WTC11 (cell line): ENCODE results near the gene LRRC41. TPM values are rescaled to one million over a fixed set of nuclear protein-coding genes. Genes with fewer than 3 reads are reported as not detected.

Experiments
- ATAC-seq: fragments of 200-7000 bp; cut with Tn5 transposase; 2 replicates; pipeline ENCODE4 v1.10.0; 2021; ENCODE audit warnings: mild to moderate bottlenecking, moderate library complexity
- CTCF ChIA-PET: fragments of 300-600 bp; sonication (Branson Sonifier 250); formaldehyde crosslinking; loops from one replicate; lab custom pipeline; 2021; ENCODE audit warnings: antibody characterized with exemption; lab: Charles Lee
- POLR2A ChIA-PET: fragments of 350-600 bp; sonication (Branson Sonifier 250); formaldehyde crosslinking; loops from one replicate; lab custom pipeline; 2021; ENCODE audit warnings: antibody characterized with exemption; lab: Charles Lee
- DNase-seq: peaks from one replicate; pipeline ENCODE4 v3.0.0; 2021; ENCODE audit warnings: low spot score
- H3K27ac Mint-ChIP-seq: 2 replicates; pipeline ENCODE4 v1.8.0; 2021; ENCODE audit warnings: mixed read lengths
- H3K27me3 Mint-ChIP-seq: 2 replicates; pipeline ENCODE4 v1.8.0; 2021; ENCODE audit warnings: low read depth, mild to moderate bottlenecking, moderate library complexity, mixed read lengths
- H3K36me3 Mint-ChIP-seq: 2 replicates; pipeline ENCODE4 v1.8.0; 2021; ENCODE audit warnings: mixed read lengths
- H3K4me1 Mint-ChIP-seq: 2 replicates; pipeline ENCODE4 v1.8.0; 2022; ENCODE audit warnings: mixed read lengths
- H3K4me3 Mint-ChIP-seq: 2 replicates; pipeline ENCODE4 v1.8.0; 2021; ENCODE audit warnings: mild to moderate bottlenecking, moderate library complexity, mixed read lengths
- H3K9me3 Mint-ChIP-seq: 2 replicates; pipeline ENCODE4 v1.8.0; 2021; ENCODE audit warnings: mixed read lengths
- ELF4 ChIP-seq: sonication (generic); formaldehyde crosslinking; IDR thresholded peaks from 2 replicates; pipeline ENCODE4 v1.8.1; 2022; ENCODE audit warnings: low read depth, mild to moderate bottlenecking, moderate library complexity, missing genetic modification reagents
- KAT7 ChIP-seq: sonication (generic); formaldehyde crosslinking; IDR thresholded peaks from 2 replicates; pipeline ENCODE4 v1.8.1; 2023; ENCODE audit warnings: missing genetic modification reagents, mild to moderate bottlenecking, borderline replicate concordance
- MYBL2 ChIP-seq: sonication (generic); formaldehyde crosslinking; IDR thresholded peaks from 2 replicates; pipeline ENCODE4 v1.8.1; 2023; ENCODE audit warnings: mild to moderate bottlenecking, moderate library complexity, missing genetic modification reagents
- NR3C1 ChIP-seq: sonication (generic); formaldehyde crosslinking; conservative IDR thresholded peaks from 2 replicates; pipeline ENCODE4 v1.8.1; 2023; ENCODE audit warnings: low read depth, mild to moderate bottlenecking, missing genetic modification reagents
- PRRX2 ChIP-seq: fragments of 250-450 bp; sonication (Bioruptor Pico); IDR thresholded peaks from 2 replicates; pipeline ENCODE4 v1.8.0; 2021; ENCODE audit warnings: mild to moderate bottlenecking
- RELA ChIP-seq: sonication (generic); formaldehyde crosslinking; IDR thresholded peaks from 2 replicates; pipeline ENCODE4 v1.8.1; 2022; ENCODE audit warnings: missing genetic modification reagents, mild to moderate bottlenecking, borderline replicate concordance
- RORB ChIP-seq: fragments of 250-450 bp; sonication (Bioruptor Pico); IDR thresholded peaks from 2 replicates; pipeline ENCODE4 v1.9.0; 2021; ENCODE audit warnings: mild to moderate bottlenecking
- SMAD3 ChIP-seq: sonication (generic); formaldehyde crosslinking; IDR thresholded peaks from 2 replicates; pipeline ENCODE4 v1.8.0; 2022; ENCODE audit warnings: missing genetic modification reagents, mild to moderate bottlenecking, borderline replicate concordance
- SMAD4 ChIP-seq: sonication (generic); formaldehyde crosslinking; IDR thresholded peaks from 2 replicates; pipeline ENCODE4 v1.8.0; 2022; ENCODE audit warnings: mild to moderate bottlenecking, missing genetic modification reagents
- ZNF396 ChIP-seq: fragments of 250-450 bp; sonication (Bioruptor Pico); IDR thresholded peaks from 2 replicates; pipeline ENCODE4 v1.8.0; 2021; ENCODE audit warnings: mild to moderate bottlenecking, moderate library complexity, borderline replicate concordance
- total RNA-seq: library from RNA; stranded (reverse); gene quantifications from 3 replicates; pipeline ENCODE4 v1.2.3, GENCODE V29; 2021
- TF ChIP-seq, protein P1 (sequence below): sonication (generic); formaldehyde crosslinking; IDR thresholded peaks from 2 replicates; pipeline ENCODE4 v1.8.1; 2022; ENCODE audit warnings: mild to moderate bottlenecking, moderate library complexity, missing genetic modification reagents
- TF ChIP-seq, protein P2 (sequence below): sonication (generic); formaldehyde crosslinking; IDR thresholded peaks from 2 replicates; pipeline ENCODE4 v1.8.1; 2023; ENCODE audit warnings: mild to moderate bottlenecking, missing genetic modification reagents, borderline replicate concordance
- TF ChIP-seq, protein P3 (sequence below): fragments of 250-450 bp; sonication (Bioruptor Pico); IDR thresholded peaks from 2 replicates; pipeline ENCODE4 v2.1.2; 2022; ENCODE audit warnings: mild to moderate bottlenecking, moderate library complexity
- TF ChIP-seq, protein P4 (sequence below): sonication (generic); formaldehyde crosslinking; IDR thresholded peaks from 2 replicates; pipeline ENCODE4 v1.8.1; 2023; ENCODE audit warnings: mild to moderate bottlenecking, missing genetic modification reagents
- TF ChIP-seq, protein P5 (sequence below): sonication (generic); formaldehyde crosslinking; IDR thresholded peaks from 2 replicates; pipeline ENCODE4 v1.8.0; 2022; ENCODE audit warnings: mild to moderate bottlenecking, missing genetic modification reagents
- TF ChIP-seq, protein P6 (sequence below): fragments of 250-450 bp; sonication (Bioruptor Pico); conservative IDR thresholded peaks from 2 replicates; pipeline ENCODE4 v1.9.0; 2021; ENCODE audit warnings: mild to moderate bottlenecking

LRRC41 gene
- total RNA-seq, 1 experiment from 2014 or later = 46.0 TPM

DNA sequence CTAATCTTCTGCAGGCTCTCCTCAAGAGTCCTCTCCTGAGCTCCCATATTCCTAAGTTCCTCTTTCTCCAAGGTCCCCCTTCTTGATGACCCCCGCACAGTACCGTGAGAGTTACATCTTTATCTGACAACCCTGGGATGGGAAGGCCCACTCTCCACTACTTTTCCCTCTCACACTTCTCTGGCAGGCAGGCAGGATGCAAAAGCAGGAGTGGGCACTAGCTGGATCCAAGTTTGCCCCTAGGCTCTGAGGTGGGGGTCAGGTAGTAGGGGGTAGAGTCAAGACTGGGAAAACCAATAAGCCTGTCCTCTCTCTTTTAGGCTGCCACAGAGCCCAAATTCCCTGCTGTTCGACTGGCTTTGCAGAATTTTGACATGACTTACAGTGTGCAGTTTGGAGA, 41.1 kb upstream of the LRRC41 start:
- POLR2A ChIA-PET = no interaction called here
- Mint-ChIP-seq H3K4me3 (no peak overlapping the region), H3K4me1 (peaks cover 15% of the 10 kb centered on the region), H3K27ac (no peak overlapping the region), H3K9me3 (no peaks in the 10 kb centered on the region), H3K36me3 (peaks cover 39% of the 10 kb centered on the region), H3K27me3 (no peaks in the 10 kb centered on the region)
- TF ChIP-seq ZNF396 (CRISPR knock-in tag) (no peak), SMAD3 (CRISPR knock-in tag) (no peak), MYBL2 (CRISPR knock-in tag) (no peak)
- TF ChIP-seq, protein P1, sequence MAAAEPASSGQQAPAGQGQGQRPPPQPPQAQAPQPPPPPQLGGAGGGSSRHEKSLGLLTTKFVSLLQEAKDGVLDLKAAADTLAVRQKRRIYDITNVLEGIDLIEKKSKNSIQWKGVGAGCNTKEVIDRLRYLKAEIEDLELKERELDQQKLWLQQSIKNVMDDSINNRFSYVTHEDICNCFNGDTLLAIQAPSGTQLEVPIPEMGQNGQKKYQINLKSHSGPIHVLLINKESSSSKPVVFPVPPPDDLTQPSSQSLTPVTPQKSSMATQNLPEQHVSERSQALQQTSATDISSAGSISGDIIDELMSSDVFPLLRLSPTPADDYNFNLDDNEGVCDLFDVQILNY = no peak
- TF ChIP-seq, protein P2, sequence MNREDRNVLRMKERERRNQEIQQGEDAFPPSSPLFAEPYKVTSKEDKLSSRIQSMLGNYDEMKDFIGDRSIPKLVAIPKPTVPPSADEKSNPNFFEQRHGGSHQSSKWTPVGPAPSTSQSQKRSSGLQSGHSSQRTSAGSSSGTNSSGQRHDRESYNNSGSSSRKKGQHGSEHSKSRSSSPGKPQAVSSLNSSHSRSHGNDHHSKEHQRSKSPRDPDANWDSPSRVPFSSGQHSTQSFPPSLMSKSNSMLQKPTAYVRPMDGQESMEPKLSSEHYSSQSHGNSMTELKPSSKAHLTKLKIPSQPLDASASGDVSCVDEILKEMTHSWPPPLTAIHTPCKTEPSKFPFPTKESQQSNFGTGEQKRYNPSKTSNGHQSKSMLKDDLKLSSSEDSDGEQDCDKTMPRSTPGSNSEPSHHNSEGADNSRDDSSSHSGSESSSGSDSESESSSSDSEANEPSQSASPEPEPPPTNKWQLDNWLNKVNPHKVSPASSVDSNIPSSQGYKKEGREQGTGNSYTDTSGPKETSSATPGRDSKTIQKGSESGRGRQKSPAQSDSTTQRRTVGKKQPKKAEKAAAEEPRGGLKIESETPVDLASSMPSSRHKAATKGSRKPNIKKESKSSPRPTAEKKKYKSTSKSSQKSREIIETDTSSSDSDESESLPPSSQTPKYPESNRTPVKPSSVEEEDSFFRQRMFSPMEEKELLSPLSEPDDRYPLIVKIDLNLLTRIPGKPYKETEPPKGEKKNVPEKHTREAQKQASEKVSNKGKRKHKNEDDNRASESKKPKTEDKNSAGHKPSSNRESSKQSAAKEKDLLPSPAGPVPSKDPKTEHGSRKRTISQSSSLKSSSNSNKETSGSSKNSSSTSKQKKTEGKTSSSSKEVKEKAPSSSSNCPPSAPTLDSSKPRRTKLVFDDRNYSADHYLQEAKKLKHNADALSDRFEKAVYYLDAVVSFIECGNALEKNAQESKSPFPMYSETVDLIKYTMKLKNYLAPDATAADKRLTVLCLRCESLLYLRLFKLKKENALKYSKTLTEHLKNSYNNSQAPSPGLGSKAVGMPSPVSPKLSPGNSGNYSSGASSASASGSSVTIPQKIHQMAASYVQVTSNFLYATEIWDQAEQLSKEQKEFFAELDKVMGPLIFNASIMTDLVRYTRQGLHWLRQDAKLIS (CRISPR knock-in tag) = no peak
- TF ChIP-seq, protein P3, sequence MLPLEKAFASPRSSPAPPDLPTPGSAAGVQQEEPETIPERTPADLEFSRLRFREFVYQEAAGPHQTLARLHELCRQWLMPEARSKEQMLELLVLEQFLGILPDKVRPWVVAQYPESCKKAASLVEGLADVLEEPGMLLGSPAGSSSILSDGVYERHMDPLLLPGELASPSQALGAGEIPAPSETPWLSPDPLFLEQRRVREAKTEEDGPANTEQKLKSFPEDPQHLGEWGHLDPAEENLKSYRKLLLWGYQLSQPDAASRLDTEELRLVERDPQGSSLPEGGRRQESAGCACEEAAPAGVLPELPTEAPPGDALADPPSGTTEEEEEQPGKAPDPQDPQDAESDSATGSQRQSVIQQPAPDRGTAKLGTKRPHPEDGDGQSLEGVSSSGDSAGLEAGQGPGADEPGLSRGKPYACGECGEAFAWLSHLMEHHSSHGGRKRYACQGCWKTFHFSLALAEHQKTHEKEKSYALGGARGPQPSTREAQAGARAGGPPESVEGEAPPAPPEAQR (CRISPR knock-in tag) = no peak
- ATAC-seq (no peak), DNase-seq (no peak)
- CTCF ChIA-PET = interaction anchor here (0.6 to 1.0 kb wide), 2 partner anchors 11 to 62 kb away, joined by 4 to 5 read pairs; no protein-coding TSS in a partner anchor

DNA sequence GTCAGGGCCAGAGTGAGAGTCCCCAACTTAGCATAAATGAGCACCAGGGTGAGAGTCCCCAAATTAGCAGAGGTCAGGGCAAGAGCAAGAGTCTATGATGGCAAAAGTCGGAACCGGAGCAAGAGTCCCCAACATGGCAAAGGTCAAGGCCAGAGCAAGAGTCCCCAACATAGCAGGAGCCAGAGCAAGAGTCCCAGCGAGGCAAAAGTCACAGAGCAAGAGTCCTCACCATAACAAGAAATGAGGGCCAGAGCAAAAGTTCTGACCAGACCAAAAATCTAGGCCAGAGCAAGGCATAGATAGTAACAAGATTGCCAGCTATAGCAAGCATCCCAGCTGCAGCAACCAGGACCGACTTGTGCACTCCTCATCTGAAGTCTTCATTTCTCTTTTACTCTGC, 40.3 kb upstream of the LRRC41 start:
- TF ChIP-seq, protein P4, sequence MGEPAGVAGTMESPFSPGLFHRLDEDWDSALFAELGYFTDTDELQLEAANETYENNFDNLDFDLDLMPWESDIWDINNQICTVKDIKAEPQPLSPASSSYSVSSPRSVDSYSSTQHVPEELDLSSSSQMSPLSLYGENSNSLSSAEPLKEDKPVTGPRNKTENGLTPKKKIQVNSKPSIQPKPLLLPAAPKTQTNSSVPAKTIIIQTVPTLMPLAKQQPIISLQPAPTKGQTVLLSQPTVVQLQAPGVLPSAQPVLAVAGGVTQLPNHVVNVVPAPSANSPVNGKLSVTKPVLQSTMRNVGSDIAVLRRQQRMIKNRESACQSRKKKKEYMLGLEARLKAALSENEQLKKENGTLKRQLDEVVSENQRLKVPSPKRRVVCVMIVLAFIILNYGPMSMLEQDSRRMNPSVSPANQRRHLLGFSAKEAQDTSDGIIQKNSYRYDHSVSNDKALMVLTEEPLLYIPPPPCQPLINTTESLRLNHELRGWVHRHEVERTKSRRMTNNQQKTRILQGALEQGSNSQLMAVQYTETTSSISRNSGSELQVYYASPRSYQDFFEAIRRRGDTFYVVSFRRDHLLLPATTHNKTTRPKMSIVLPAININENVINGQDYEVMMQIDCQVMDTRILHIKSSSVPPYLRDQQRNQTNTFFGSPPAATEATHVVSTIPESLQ = no peak
- TF ChIP-seq, protein P5, sequence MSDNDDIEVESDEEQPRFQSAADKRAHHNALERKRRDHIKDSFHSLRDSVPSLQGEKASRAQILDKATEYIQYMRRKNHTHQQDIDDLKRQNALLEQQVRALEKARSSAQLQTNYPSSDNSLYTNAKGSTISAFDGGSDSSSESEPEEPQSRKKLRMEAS (CRISPR knock-in tag) = no peak
- TF ChIP-seq SMAD4 (CRISPR knock-in tag) (no peak), PRRX2 (CRISPR knock-in tag) (no peak), ELF4 (no peak), RORB (CRISPR knock-in tag) (no peak), RELA (CRISPR knock-in tag) (no peak), SMAD3 (CRISPR knock-in tag) (no peak), NR3C1 (CRISPR knock-in tag) (no peak), KAT7 (CRISPR knock-in tag) (no peak)
- TF ChIP-seq, protein P6, sequence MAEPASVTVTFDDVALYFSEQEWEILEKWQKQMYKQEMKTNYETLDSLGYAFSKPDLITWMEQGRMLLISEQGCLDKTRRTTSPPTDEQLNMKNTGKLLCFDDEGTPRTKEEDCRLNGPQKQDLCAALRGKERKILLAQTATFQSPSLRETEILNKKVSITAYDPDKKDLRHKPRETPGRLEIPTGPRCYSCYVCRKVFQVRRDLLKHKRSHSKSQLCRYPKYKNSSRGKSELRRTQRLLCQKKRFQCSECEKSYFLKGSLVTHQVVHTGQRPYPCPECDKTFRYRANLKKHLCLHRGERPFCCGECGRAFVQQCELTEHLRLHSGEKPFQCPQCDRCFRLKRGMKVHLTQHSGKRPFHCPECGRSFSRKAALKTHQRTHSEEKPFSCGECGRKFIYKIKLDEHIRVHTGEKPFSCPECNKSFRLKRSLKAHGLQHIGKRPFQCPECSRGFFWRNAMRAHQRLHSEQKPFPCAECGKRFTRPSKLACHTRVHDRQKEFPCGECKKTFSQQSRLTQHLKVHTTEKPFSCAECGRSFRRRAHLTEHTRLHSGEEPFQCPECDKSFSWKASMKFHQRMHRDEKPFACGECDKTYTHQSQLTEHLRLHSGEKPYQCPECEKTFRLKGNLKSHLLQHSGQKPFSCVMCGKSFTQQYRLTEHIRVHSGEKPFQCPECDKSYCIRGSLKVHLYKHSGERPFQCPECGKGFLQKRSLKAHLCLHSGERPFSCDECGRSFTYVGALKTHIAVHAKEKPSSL = no peak
- TF ChIP-seq, all 79 proteins: peak for 0
- ChIA-PET CTCF (no interaction called here), POLR2A (no interaction called here)
- H3K4me3 Mint-ChIP-seq = no peak overlapping the region
- peaks cover 37% of the 10 kb centered on the region for H3K36me3 Mint-ChIP-seq
- DNase-seq (no peak), ATAC-seq (no peak)
- no peaks in the 10 kb centered on the region for H3K9me3 Mint-ChIP-seq
- H3K27ac Mint-ChIP-seq = no peak overlapping the region
- peaks cover 17% of the 10 kb centered on the region for H3K4me1 Mint-ChIP-seq
- no peaks in the 10 kb centered on the region for H3K27me3 Mint-ChIP-seq
